Ovary (tissue), 9 donors: Measurements from ENCODE around the gene RRP8. TPM values are rescaled to one million over a fixed set of nuclear protein-coding genes. Genes with fewer than 3 reads are reported as not detected.

Source experiments
- DNase-seq, 5 donors: peaks; one replicate each; pipeline ENCODE4 v3.0.0-alpha.2; 2019 to 2020
- H3K27ac ChIP-seq, 2 donors: fragments of 200-600 bp; one replicate each; pipeline versions ENCODE4 v1.5.1 to v1.8.0; 2019 to 2022
- H3K27me3 ChIP-seq: fragments of 200-600 bp; one replicate; pipeline ENCODE4 v1.8.0; 2022
- H3K36me3 ChIP-seq: fragments of 200-600 bp; sonication (generic); one replicate; pipeline ENCODE4 v1.5.1; 2019
- H3K4me1 ChIP-seq: one replicate; pipeline ENCODE4 v1.8.1; 2013; ENCODE audit warnings: mild to moderate bottlenecking, moderate library complexity; ENCODE audit not compliant: insufficient read depth
- H3K4me3 ChIP-seq: fragments of 200-600 bp; sonication (generic); one replicate; pipeline ENCODE4 v1.5.1; 2017
- H3K9me3 ChIP-seq, 2 donors: fragments of 200-600 bp in 1 of 2; sonication (generic) in 1 of 2; one replicate each; pipeline versions ENCODE4 v1.5.1 to v1.8.1; 2013 to 2019; ENCODE audit warnings: mild to moderate bottlenecking in 1 of 2, moderate library complexity in 1 of 2
- CTCF ChIP-seq, 3 donors: fragments of 450-650 bp in 2 of 3; fragments of 200-600 bp in 1 of 3; IDR thresholded peaks; one replicate each; pipeline versions ENCODE4 v1.5.1 to v1.8.0; 2016 to 2022; ENCODE audit warnings: antibody characterized with exemption in 3 of 3, mild to moderate bottlenecking in 1 of 3
- EP300 ChIP-seq: sonication (generic); formaldehyde crosslinking; IDR thresholded peaks from one replicate; pipeline ENCODE4 v1.6.1; 2017; ENCODE audit warnings: antibody characterized with exemption
- POLR2A ChIP-seq: fragments of 450-650 bp; IDR thresholded peaks from one replicate; pipeline ENCODE4 v1.6.1; 2017; ENCODE audit warnings: antibody characterized with exemption, mild to moderate bottlenecking, moderate library complexity
- WGBS, 3 donors: extraction: QIAGEN DNeasy Blood & Tissue Kit in 1 of 3; methylation state at CpG; one replicate each; pipeline versions ENCODE4 v1.1.5 to v1.1.7; 2013 to 2017; 5-methylcytosine and 5-hydroxymethylcytosine counted together
- intact Hi-C, 4 donors: fragments of 100-400 bp; cut with DNase I; formaldehyde crosslinking; loops; one replicate each; pipeline versions ENCODE4 v1.11.0 to v1.15.1; 2022 to 2023
- polyA plus RNA-seq, 2 donors: library from polyadenylated mRNA; stranded (reverse); fragments of 200-250 nt in 1 of 2; fragments of 350-450 nt in 1 of 2; fragmentation: Illumina TruSeq in 1 of 2; extraction: RNeasy Lipid Tissue Mini Kit (QIAGEN cat#74804) in 1 of 2; gene quantifications; one replicate each; pipeline ENCODE4 v1.2.3, GENCODE V29; 2013 to 2014
- total RNA-seq, 7 donors: library from RNA; depleted of rRNA in 2 of 7; stranded (reverse); fragments of >200 nt in 2 of 7; fragmentation: NEBNext Ultra II Directional in 3 of 7; extraction: Animal tissue kit (Norgen Biotek cat#: 25700) in 3 of 7; gene quantifications; one replicate each; pipeline versions ENCODE4 v1.1.0 to v1.2.4, GENCODE V29; 2016 to 2023
- donor health status: DM: no; HTN: no; CAD: no; lungs with moderate emphysema.
- donor health status: DM: no; HTN: no; CAD: no.
- donor health status: Bipolar disorder and iron deficiency.
- donor health status: DM: yes; HTN: yes; CAD: no.
- donor health status: DM: no; HTN: no; CAD: no.
- donor health status: DM: yes; HTN: yes; CAD: no.

Gene RRP8
- total and polyA plus RNA-seq, 9 donors: 8.2 to 32.7 (median 17.1) TPM

GRCh38 chr11:6632116-6633073, 29.0 kb upstream of the RRP8 start:
- WGBS, 3 donors: 87 to 91% (median 89%) methylated on average over 24 to 29 of the region's 29 CpGs
- intact Hi-C loops: no loop called here
- no peak overlapping the region for H3K4me3 ChIP-seq
- H3K27ac ChIP-seq: no peak overlapping the region
- no peak for TF ChIP-seq EP300
- TF ChIP-seq CTCF (IDR thresholded peaks at IDR 0.05): no peak
- TF ChIP-seq POLR2A: no peak
- H3K4me1 ChIP-seq: peaks cover 7% of the 10 kb centered on the region
- peak in 1 of 5 donors; percentile 11 for DNase-seq
- H3K9me3 ChIP-seq: no peaks in the 10 kb centered on the region
- no peaks in the 10 kb centered on the region for H3K27me3 ChIP-seq
- no peaks in the 10 kb centered on the region for H3K36me3 ChIP-seq

GRCh38 chr11:6631361-6631890, 28.0 kb upstream of the RRP8 start:
- Histone ChIP-seq H3K36me3 (no peaks in the 10 kb centered on the region), H3K9me3 (no peaks in the 10 kb centered on the region), H3K27ac (no peak overlapping the region), H3K27me3 (no peaks in the 10 kb centered on the region), H3K4me3 (no peak overlapping the region), H3K4me1 (peaks cover 7% of the 10 kb centered on the region)
- peak in 1 of 5 donors; percentile 7 for DNase-seq
- 84 to 91% (median 90%) methylated on average over 11 of the region's 11 CpGs for WGBS, 3 donors
- no peak for TF ChIP-seq POLR2A
- intact Hi-C loops: no loop called here

GRCh38 chr11:6630632-6631291, 27.3 kb upstream of the RRP8 start:
- peak in 1 of 5 donors; percentile 15 for DNase-seq
- intact Hi-C loops: no loop called here
- WGBS, 3 donors: 85 to 88% (median 85%) methylated on average over 26 to 28 of the region's 28 CpGs
- peaks cover 4% of the 10 kb centered on the region for H3K4me1 ChIP-seq
- H3K36me3 ChIP-seq: no peaks in the 10 kb centered on the region
- no peaks in the 10 kb centered on the region for H3K9me3 ChIP-seq
- H3K27me3 ChIP-seq: no peaks in the 10 kb centered on the region
- no peak for TF ChIP-seq EP300
- no peak overlapping the region for H3K4me3 ChIP-seq
- no peak overlapping the region for H3K27ac ChIP-seq

GRCh38 chr11:6629892-6630631, 26.6 kb upstream of the RRP8 start:
- H3K4me1 ChIP-seq: no peaks in the 10 kb centered on the region
- H3K27me3 ChIP-seq: no peaks in the 10 kb centered on the region
- 81 to 84% (median 83%) methylated on average over 102 of the region's 102 CpGs for WGBS, 3 donors
- DNase-seq: peak in 1 of 5 donors; percentile 16
- H3K27ac ChIP-seq: no peak overlapping the region
- TF ChIP-seq EP300 (no peak), POLR2A (no peak), CTCF (IDR thresholded peaks at IDR 0.05) (no peak)
- H3K36me3 ChIP-seq: no peaks in the 10 kb centered on the region
- H3K9me3 ChIP-seq: no peaks in the 10 kb centered on the region
- H3K4me3 ChIP-seq: no peak overlapping the region
- intact Hi-C loops: no loop called here

- TF ChIP-seq EP300 (no peak), POLR2A (no peak), CTCF (IDR thresholded peaks at IDR 0.05) (no peak)
- Histone ChIP-seq H3K27me3 (no peaks in the 10 kb centered on the region), H3K27ac (no peak overlapping the region), H3K4me1 (no peaks in the 10 kb centered on the region), H3K36me3 (no peaks in the 10 kb centered on the region), H3K9me3 (no peaks in the 10 kb centered on the region), H3K4me3 (no peak overlapping the region)
- 89 to 94% (median 91%) methylated on average over 24 of the region's 24 CpGs for WGBS, 3 donors
- peak in 1 of 5 donors; percentile 24 for DNase-seq
- intact Hi-C loops: no loop called here
Observed at GRCh38 chr11:6629573-6629891, 26.1 kb upstream of the RRP8 start.
